Uterus (tissue), 2 donors: Measurements from ENCODE around the gene HSD11B1.

Source experiments
- CTCF ChIP-seq, 4 experiments: fragments of 200-600 bp in 2 of 4; fragments of 450-650 bp in 2 of 4; sonication (generic) in 2 of 4; IDR thresholded peaks; one replicate each; pipeline ENCODE4 v1.5.1; 2016 to 2019; ENCODE audit warnings: antibody characterized with exemption in 4 of 4, mild to moderate bottlenecking in 2 of 4, moderate library complexity in 1 of 4
- POLR2A ChIP-seq, 2 donors: fragments of 450-650 bp; IDR thresholded peaks; one replicate each; pipeline ENCODE4 v1.6.1; 2016; ENCODE audit warnings: antibody characterized with exemption in 2 of 2, mild to moderate bottlenecking in 1 of 2, moderate library complexity in 1 of 2

DNA sequence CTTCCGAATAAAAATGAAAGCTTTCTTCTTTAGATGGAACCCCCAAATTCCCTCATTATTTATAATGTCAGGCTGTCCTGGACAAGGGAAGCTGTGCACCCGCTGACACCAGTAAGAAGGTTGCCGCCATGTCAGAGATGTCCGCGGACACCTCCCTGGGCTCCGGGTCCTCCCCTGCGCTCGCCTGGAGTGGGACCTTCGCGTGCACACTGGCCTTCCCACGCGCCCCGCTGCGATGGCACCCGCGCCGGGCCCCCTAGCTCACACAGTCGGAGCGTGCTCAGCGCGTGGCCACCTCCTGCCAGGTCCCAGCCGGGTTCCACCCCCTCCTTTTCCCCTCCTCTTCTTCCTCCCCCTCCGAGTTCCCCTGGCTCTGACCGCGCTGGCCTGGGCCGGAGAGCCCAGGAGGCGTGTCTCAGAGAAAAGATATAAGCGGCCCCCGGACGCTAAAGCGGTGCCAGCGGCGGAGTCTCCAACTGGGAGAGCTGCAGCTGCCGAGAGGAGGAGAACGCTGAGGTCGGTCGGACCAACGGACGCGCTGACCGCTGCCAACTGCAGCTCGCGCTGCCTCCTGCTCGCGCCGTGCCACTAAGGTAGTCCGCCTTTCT is 29.6 kb upstream of the HSD11B1 start, which contains the start of gene G0S2:
- TF ChIP-seq CTCF (IDR thresholded peaks at IDR 0.05), result no peak
- TF ChIP-seq POLR2A (IDR thresholded peaks at IDR 0.05), result no peak
